Activated CD8-positive, alpha-beta memory T cell treated with anti-CD3 and anti-CD28 coated beads for 1 hour (primary cell): Measurements from ENCODE around the gene CCL25.
"Not testable (repeated sequence)": the region's sequence is repeated elsewhere in the genome, so short reads cannot be mapped to it uniquely, and the experiment has no call there.

Source experiments
- DNase-seq, 2 donors: peaks; one replicate each; pipeline ENCODE4 v3.0.0-alpha.2; 2020; ENCODE audit warnings: low read depth in 1 of 2; ENCODE audit errors: extremely low read depth in 1 of 2

CCL25 gene

GRCh38 chr19:8084152-8084551 lies 31.6 kb downstream of the CCL25 start:
- DNase-seq: no peak

- DNase-seq: no peak
Observed at GRCh38 chr19:8085598-8086408, 33.2 kb downstream of the CCL25 start.

- no peak for DNase-seq
Observed at GRCh38 chr19:8086849-8087248, 34.3 kb downstream of the CCL25 start.

- DNase-seq: no peak
Observed at GRCh38 chr19:8087876-8088275, 35.3 kb downstream of the CCL25 start.

- DNase-seq: no peak
Observed at GRCh38 chr19:8088752-8089663, 36.4 kb downstream of the CCL25 start.

GRCh38 chr19:8089664-8090601 lies 37.4 kb downstream of the CCL25 start:
- no peak for DNase-seq

- DNase-seq: no peak
Observed at GRCh38 chr19:8090950-8091349, 38.4 kb downstream of the CCL25 start.

- no peak for DNase-seq
Observed at GRCh38 chr19:8093740-8094139, 41.2 kb downstream of the CCL25 start.

- no peak for DNase-seq
Observed at GRCh38 chr19:8094336-8094735, 41.8 kb downstream of the CCL25 start.

- DNase-seq: no peak
Observed at GRCh38 chr19:8095354-8095886, 42.9 kb downstream of the CCL25 start.

- no peak for DNase-seq
Observed at GRCh38 chr19:8096071-8096470, 43.5 kb downstream of the CCL25 start.

- no peak for DNase-seq
Observed at GRCh38 chr19:8097198-8097597, 44.6 kb downstream of the CCL25 start.

- no peak for DNase-seq
Observed at GRCh38 chr19:8097681-8098567, 45.4 kb downstream of the CCL25 start.

- no peak for DNase-seq
Observed at GRCh38 chr19:8101311-8101710, 48.8 kb downstream of the CCL25 start.

- not testable (repeated sequence) for DNase-seq
Observed at GRCh38 chr19:8101910-8102309, 49.4 kb downstream of the CCL25 start.

- no peak for DNase-seq
Observed at GRCh38 chr19:8105471-8105870, 52.9 kb downstream of the CCL25 start.

GRCh38 chr19:8107301-8107903 lies 54.8 kb downstream of the CCL25 start:
- no peak for DNase-seq

- no peak for DNase-seq
Observed at GRCh38 chr19:8108560-8109445, 56.2 kb downstream of the CCL25 start.
